Hepatic stellate cell (primary cell): ENCODE measurements around the gene TRPM3.

ENCODE experiments used
- DNase-seq: peaks from one replicate; pipeline ENCODE4 v3.0.0; 2011; ENCODE audit warnings: low spot score

Gene TRPM3

DNA sequence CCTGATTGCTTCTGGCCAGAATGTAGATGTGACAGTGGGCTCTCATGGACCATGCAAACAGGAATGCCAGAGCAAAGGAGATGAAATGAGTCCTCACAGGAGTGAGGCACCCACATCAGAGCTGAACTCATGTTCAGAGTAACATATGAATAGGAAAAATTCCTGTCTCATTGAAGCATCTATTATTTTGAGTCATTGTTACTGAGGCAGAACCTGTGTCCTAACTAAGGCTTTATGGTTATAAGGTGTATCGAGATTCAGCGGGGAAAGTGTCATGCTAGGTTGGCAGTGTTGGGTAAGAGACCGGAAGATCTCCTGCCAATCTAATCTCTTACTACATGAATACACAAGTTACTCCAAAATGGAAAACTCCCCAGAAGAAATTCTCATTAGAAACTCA is 304.1 kb downstream of the TRPM3 start:
- no peak for DNase-seq

DNA sequence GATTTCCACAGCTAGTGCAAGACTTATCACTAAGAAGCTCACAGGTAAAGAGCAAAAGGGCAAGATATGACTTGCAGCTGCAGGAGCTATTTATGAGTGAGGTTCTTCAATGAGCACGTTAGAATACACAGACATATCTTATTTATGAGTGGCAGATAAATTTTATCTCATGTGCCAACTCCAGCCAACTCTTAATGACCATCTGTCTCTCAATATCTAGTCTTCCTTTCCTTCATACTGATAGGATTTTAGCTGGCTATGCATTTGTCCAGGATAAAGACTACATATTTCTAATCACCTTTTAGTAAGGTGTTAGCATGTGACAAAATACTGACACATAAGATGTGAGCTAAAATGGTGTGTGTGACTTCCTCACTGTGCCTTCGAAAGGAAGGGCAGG is 304.5 kb downstream of the TRPM3 start:
- no peak for DNase-seq

DNA sequence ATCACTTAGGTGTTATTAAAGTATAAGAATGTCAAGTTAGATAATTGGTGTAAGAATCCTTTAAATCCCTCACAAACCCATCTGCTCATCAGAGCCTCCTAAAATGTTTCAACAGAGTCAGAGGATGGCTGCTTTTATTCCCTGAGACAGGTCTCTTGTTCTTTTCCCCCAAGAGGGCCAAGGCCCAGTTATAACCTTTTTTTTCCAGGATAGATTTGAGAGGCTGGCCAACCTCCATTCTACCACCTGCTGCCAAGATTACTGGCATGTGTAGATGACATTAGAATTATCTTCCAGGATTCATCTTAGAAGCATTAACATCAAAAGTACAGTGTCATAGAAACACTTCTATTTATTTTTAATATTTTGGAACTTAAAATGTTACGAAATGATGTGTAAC is 305.1 kb downstream of the TRPM3 start:
- DNase-seq: no peak

DNA sequence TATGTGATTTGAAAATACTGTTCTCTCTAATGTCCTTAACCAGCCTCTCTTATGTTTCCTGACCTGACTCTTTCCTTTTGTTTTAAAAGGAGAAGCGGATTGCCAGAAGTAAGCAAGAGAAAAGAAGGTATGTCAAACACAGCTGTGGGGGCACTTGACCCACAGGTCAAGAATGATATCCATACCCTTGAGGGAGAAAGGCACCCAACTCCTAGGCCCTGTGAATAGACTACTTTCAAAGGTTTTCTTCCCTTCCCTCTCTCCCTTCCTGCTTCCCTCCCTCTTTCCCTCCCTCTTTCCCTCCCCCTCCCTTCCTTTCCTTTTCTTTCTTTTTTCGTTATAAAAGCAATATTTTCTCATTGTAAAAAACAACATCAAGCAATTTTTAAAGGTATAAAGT is 306.8 kb downstream of the TRPM3 start:
- no peak for DNase-seq

DNA sequence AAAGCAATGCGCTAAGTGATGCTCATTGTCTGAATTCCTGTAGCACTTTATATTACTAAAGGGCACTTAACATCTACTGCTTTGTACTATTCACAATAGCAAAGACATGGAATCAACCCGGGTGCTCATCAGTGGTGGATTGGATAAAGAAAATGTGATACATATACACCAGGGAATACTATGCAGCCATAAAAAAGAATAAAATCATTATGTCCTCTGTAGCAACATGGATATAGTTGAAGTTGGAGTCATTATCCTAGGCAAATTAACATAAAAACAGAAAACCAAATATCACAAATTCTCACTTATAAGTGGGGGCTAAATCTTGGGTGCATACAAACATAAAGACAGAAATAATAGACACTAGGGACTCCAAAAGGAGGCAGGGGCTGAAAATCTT is 308.3 kb downstream of the TRPM3 start:
- no peak for DNase-seq

DNA sequence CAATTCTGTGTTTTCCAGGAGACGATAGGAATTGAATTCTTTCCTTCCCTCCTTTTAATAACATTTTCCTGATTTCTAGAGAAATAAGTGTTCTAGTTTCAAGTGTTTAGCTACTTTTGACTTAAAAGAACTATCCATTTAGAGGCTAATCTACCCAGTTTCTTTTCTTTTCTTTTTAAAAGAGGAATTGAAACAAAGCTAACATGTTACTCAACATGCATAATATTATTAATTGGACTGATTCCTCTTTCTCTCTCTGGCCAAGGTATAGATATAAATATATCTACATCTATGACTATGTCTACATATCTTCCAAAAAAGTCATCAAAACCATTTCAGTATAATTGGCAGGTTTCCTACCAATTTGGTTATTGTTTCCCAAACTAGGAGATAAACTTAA is 309.8 kb downstream of the TRPM3 start:
- DNase-seq: no peak

DNA sequence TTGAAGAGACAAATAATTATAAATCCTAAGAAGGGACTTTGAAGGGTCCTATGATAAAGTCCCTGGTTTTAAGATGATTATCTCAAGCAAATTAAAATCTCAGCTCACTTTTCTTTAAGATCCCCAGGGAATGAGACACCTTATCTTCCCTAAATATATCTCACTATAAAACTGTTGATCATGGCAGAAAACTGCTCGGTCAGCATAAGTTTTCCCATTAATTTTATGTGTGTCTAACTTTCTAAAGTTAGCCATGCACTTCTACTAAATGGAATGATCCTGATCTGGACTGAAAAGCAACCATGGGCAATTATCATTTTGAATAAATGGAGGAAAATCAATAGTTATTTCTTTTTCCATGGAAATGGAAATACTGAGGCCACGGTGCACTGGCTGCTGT is 314.5 kb downstream of the TRPM3 start:
- no peak for DNase-seq

DNA sequence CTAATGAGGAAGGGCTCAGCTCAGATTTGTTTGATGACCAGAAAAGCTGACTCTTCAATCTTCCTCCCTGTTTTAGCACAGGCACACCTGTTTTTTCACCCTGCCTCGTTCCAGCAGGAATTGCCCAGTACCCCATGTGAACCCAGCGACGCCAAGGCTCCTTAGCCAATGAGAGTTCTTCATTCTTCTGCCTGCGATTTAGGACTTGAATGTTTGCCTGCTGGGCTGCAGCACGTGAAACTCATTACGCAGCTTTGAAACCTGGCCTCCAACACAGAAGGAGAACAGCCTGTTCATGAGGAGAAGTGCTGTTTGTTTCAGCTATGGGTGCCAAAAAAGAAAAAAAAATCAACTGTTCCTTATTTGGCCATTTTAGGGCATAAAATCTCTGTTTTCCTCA is 315.5 kb downstream of the TRPM3 start:
- no peak for DNase-seq

DNA sequence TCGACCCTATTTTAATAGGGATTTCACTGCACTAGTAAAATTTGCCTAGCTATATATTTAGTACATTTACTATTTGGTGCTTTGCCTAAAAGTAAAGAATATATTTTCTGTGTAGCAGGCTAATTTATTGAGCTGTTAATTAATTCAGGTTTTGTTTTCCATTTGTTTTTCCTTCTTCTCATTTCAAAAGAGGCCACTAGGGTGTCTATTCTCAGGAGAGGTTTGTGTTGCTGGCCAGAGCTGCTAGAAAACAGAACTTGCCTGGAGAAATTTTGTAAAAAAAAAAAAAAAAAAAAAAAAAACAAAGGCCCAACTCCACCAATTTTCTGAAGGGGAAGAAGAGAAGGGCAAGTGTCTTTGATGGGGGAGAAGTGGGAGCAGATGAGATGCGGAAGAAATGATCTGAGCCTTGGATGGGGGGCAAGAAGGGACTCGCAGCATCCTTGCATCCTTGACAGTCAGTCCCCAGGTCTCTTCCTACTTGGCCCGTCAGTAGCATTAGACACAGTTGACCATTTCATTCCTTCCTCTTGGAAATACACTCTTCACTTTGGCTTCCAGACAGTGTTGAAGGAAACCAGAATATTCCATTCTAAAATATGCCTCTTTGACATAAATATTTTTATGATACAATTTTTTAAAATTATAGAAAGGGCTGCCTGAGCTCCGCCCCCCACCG is 318.5 kb downstream of the TRPM3 start:
- no peak for DNase-seq

DNA sequence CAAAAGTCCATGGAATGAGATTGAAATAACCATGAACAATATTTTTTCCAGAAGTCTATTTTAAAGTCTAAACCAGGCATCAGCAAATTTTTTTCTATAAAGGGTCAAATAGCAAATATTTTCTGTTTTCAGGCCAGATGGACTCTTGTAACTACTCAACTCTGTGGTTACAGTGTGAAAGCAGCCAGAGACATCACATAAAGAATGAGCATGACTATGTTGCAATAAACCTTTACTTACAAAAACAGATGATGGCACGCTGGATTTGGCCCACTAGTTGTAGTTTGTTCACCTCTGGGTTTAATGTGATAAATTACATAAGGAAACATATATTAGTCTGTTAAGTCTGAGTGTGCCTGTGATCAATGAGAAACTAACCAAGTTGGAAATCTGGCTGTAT is 319.2 kb downstream of the TRPM3 start:
- DNase-seq: no peak

DNA sequence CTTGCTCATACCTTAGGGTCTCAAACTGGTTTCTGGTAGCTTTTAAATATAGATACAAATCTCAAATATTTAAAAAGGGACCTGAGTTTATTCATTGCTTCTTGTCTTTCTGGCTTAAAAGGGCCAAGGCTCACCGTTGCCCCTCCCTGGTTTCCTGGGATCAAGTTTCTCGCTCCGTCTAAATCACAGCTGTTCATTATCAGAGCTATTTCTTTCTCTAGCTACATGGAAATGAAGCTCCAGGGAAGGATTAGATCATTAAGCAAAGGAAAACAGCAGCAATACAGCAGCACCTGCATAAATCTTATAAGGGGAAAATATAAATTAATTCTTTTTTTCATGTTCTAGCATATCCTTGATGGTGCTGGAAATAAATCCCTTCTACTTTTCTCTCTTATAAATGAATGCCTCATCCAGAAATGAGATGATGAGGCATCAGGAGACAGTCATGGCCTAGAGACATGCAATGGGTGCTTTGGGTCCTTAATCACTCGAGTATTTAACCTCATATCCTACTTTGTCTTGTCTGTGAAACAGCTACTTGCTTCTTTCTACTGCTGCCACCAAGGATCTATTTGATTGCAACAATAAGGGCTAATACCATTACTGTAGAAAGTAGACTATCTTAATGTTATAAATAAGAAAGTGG is 320.1 kb downstream of the TRPM3 start:
- DNase-seq: no peak

DNA sequence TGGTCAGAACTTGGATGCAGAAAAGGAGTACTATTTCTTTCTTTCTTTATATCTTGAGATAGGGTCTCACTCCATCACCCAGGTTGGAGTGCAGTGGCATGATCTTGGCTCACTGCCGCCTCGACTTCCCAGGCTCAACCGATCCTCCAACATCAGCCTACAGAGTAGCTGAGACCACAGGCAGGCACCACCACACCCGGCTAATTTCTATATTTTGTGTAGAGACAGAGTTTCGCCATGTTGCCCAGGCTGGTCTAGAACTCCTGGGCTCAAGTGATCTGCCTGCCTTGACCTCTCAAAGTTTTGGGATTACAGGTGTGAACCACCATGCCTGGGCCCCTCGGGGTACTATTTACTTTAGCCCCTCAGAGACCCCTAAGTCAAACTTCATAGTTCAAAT is 323.4 kb downstream of the TRPM3 start:
- no peak for DNase-seq

DNA sequence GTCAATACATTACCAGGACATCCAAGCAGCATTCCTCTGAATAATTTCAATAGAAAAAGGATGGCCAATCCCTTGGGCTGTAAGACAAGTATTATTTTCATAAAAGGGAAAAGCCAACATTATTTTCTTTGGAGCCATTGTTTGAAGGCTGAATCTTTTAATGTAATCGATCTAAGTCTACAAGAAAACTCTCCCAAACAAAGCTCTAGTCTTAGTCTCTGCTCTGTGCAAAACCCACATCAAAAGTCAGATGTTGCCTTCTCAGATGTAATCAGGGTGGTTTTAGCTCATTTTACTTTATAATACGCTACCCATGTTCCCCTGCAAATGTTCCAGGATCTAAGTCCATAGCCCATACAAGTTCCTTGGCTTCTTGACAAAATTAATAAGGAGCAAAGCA is 325.6 kb downstream of the TRPM3 start:
- no peak for DNase-seq

DNA sequence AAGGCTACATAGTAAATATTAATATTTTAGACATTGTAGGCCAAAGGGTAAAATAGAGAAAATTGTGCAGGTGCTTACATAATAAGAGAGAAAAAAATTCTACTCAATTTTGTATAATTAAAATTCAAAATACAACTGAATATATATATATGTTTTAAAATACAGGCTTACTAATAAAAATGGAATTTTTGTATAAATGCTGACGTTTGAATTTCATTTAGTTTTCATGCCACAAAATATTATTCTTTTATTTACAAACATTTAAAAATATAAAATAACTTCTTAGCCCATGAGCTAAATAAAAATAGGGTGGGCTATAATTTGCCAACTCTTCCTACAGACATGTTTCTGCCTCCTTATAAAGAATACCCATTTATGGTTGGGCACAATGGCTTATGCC is 328.6 kb downstream of the TRPM3 start:
- DNase-seq: no peak

DNA sequence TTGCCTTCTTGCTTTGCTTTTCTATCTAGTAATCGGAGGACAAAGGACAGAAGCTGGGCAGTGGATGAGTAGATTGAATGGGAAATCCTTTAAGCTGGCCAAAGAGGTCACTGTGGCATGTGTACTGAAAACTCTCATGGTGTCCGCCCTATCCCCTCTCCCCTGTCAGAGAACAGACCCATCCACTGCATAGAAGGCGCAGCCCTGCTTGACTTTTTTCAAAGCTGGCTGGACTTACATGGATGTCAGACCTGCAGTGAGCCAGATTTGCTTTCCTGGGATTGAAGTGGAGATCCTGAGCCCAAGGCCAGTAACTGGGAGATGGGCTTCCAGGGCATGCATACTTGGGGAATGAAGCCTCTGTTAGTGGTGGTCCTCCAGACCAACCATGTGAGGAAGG is 329.5 kb downstream of the TRPM3 start:
- no peak for DNase-seq

DNA sequence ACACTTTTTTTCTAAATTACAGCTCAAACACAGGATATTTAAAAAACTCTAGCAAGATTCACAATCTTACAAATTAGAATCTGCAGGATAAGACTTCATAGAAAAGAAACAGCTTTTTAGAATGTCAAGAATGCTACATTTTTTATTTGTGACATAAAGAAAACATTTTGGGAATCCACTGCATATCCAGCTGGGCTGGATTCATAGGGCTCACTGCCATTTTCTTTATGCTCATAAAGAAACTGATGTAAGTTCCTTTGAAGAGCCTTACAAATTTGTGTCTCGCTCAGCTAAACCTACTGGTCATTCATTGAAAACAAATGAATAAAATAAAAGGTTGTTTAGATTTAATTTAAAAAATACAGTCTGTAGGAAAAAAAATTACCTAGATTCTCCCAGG is 332.3 kb downstream of the TRPM3 start:
- DNase-seq: no peak

DNA sequence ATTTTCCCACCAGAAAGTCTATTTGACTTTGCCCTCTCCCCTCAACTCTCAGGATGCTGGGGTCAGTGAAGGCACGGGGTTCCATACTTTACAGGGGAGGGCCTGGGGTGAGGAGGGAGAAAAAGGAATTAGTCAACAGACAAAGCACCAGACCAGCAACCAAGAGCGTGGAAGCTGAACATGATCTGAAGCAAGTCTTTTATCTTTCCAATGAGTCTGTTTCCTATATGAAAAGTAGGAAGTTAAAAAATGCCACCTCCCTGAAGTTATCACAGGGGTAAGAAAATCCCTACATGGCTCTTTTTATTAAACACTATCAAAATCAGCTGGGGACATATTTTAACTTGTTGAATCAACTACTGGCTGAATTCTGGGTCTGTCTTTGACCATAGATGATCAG is 337.0 kb downstream of the TRPM3 start:
- no peak for DNase-seq

DNA sequence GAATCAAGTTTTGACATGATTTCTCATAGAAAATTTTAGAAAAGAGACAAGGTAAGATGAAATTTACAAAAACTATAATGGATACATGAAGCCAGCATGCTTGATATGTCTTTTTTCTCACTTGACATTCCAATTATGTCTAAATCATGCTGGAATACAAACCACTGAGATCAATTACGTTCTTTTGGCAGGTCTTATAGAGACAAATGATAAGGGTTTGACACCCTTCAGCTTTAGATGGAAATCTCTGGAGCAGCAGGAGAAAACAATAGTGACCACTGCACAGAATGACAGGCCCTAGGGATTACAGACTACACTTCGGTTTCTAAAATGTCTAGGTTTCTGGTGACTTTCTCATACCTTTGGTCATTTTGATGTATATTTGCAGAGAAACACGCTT is 342.9 kb downstream of the TRPM3 start:
- no peak for DNase-seq

DNA sequence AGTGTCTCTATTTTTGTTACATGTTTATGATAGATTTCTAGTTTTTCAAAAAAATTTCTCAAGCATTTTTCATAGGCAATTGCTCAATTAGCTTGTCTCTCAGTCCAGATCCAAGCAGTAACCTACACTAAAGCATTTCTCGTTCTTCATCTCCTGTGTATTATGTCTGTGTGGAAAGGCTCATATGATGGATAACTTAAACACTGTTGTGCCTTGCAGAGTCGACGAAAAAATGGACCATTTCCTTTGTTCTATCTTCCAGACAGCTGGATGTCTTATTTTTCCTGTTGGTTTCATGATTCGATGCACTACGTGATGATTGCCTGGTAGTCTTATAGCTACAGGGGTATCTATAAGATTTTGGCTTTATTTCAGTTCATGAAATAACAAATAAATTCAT is 347.8 kb downstream of the TRPM3 start:
- DNase-seq: no peak

DNA sequence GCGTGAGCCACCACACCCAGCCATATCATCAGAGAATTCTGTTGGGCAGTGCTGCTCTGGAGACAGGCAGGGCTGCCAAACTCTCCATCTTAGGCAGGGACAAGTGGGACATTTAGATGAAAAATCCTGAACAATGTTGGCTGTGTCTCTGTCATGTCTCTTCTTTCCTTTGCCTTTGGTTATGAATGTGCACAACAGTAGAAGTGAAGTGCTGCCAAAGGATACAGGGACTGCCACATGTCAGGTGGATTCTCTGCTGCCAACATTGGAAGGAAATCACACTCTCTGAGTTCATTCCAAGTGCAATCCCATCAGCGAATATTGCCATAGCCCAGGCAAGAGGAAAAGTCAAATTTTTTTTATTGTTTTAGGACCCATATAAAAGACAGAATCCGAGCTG is 348.8 kb downstream of the TRPM3 start:
- no peak for DNase-seq

DNA sequence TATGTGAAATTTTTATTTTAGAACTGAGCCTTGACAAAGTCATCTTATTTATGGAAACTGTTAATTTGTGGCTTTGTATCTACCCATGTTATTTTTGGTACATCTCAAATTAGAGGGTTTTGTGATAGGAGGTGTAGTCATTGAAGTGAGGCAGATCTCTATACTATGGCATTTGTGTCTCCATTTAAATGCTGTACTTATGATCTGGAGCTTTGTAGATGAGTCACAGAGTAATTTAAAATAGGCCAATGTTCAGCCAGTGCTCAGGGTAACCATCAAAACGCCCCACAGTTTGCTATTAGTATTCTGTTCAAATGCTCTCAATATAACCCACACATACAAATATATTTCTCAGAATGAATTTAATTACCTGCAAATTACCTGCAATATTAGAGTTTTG is 355.5 kb downstream of the TRPM3 start:
- DNase-seq: no peak

DNA sequence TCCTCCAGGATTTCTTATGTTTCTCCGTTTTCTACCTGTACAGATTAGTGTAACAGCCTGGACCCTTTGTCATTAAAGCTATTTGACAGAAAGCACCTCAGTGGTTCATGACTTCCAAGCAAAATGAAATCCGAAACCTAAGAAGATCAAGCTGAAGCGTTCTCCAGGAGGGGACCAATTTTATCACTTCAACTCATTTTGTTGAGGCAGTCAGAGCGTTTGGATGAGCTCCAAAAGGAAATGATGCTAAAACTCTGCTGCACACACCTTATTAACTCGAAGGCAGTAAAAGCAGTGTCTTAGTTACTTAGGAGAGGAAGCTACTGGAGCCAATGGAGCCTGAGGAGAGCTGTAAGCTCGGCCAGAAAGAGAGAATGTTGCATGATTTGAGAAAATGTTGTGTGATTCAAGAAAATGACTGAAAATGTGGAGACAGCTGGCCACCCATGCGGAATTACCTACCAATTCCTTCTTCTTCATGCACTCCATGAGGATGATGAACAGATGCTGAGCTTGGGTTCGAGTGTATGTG is 360.2 kb downstream of the TRPM3 start:
- no peak for DNase-seq

DNA sequence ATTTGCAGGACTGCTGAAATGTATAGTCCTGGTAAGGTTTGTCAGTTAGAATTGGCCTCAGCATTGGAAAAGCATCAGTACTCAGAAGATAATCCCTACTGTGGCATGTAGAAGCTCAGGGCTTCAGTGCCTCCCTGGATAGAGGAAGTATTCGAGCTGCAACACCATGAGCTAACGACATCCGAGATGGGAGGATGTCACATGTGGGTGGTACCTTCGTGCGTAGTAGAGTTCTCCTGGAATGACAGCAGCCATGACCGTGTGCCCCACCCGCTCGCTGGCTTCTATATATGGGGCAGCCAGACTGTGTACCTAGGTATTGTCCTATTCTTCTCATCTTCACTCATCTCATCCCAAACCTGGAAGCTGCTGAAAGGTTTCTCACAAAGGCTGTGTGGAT is 361.2 kb downstream of the TRPM3 start:
- no peak for DNase-seq

DNA sequence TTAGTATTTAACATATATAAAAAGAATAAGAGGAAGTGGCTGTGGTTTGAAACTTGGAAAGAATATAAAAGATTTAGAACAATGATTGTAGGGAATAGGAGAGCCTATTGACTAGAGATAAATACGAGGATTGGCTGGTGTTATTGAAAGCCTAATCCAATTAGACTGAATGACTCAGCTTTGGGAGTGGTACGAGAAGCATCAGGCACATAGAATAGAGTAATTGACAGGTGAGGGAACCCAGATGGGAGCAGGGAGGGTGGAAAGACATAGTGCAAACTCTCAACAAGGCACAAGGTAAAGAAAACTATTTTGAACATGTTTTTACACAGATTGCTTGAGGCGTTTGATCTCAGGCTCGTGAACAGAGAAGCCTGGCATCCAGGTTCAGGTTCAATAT is 368.1 kb downstream of the TRPM3 start:
- no peak for DNase-seq
